IPS-15b (cell line): ENCODE results near the gene PRR20B.
"Not testable (repeated sequence)": the region's sequence is repeated elsewhere in the genome, so short reads cannot be mapped to it uniquely, and the experiment has no call there.

ENCODE experiments used
- H3K27me3 ChIP-seq: one replicate; pipeline ENCODE4 v1.6.1; 2013; ENCODE audit warnings: low read length; ENCODE audit not compliant: control insufficient read depth, insufficient read depth
- H3K36me3 ChIP-seq: one replicate; pipeline ENCODE4 v1.6.1; 2013; ENCODE audit warnings: low read length; ENCODE audit not compliant: control insufficient read depth, insufficient read depth
- H3K4me1 ChIP-seq: one replicate; pipeline ENCODE4 v1.6.1; 2013; ENCODE audit warnings: mild to moderate bottlenecking, low read length; ENCODE audit not compliant: control insufficient read depth, insufficient read depth
- H3K4me3 ChIP-seq: one replicate; pipeline ENCODE4 v1.5.1; 2013; ENCODE audit warnings: low read depth, low read length
- H3K9ac ChIP-seq: one replicate; pipeline ENCODE4 v1.6.1; 2013; ENCODE audit warnings: low read depth, mild to moderate bottlenecking, low read length
- H3K9me3 ChIP-seq: one replicate; pipeline ENCODE4 v1.6.1; 2013; ENCODE audit warnings: mild to moderate bottlenecking, low read length; ENCODE audit not compliant: control insufficient read depth, insufficient read depth

Gene PRR20B

GRCh38 chr13:57166897-57167296 is 19.6 kb downstream of the PRR20B start, which contains the start of gene PRR20E:
Gene PRR20E (plus strand): TSS chr13:57167197. CDS start chr13:57167584, 387 bp downstream.
- not testable (repeated sequence) for H3K4me3 ChIP-seq, H3K27me3 ChIP-seq, H3K9me3 ChIP-seq, H3K9ac ChIP-seq, H3K36me3 ChIP-seq, H3K4me1 ChIP-seq

- no peaks in the 10 kb centered on the region for H3K4me1 ChIP-seq
- H3K36me3 ChIP-seq, result no peaks in the 10 kb centered on the region
- H3K9me3 ChIP-seq, result no peaks in the 10 kb centered on the region
- H3K27me3 ChIP-seq, result no peaks in the 10 kb centered on the region
- no peak overlapping the region for H3K4me3 ChIP-seq
- no peak overlapping the region for H3K9ac ChIP-seq
These were observed 44.4 kb downstream of the PRR20B start for GRCh38 chr13:57191667-57192066.
